Dendritic cell treated with granulocyte-macrophage colony-stimulating factor and Interleukin-4, amounts not matched to agents 40 ng/mL and 50 ng/mL, for 4 days (primary cell): ENCODE measurements around the gene NCOA1.
A peak's percentile ranks its signal among the peaks of the same experiment; 100 is the strongest.

Source experiments
- H3K27ac Mint-ChIP-seq: one replicate; pipeline ENCODE4 v1.8.0; 2022; ENCODE audit warnings: mild to moderate bottlenecking, mixed read lengths
- H3K27me3 Mint-ChIP-seq: one replicate; pipeline ENCODE4 v1.8.0; 2022; ENCODE audit warnings: mild to moderate bottlenecking, mixed read lengths
- H3K36me3 Mint-ChIP-seq: one replicate; pipeline ENCODE4 v1.8.0; 2022; ENCODE audit warnings: low read depth, mixed read lengths
- H3K4me1 Mint-ChIP-seq: one replicate; pipeline ENCODE4 v1.8.0; 2022; ENCODE audit warnings: low read depth, mixed read lengths
- H3K4me3 Mint-ChIP-seq: one replicate; pipeline ENCODE4 v1.8.0; 2022; ENCODE audit warnings: mild to moderate bottlenecking, moderate library complexity, mixed read lengths
- H3K9me3 Mint-ChIP-seq: one replicate; pipeline ENCODE4 v1.8.0; 2022; ENCODE audit warnings: mixed read lengths
- intact Hi-C: fragments of 100-400 bp; cut with micrococcal nuclease; formaldehyde crosslinking; loops from one replicate; pipeline ENCODE4 v1.15.0; 2022

NCOA1 gene

DNA sequence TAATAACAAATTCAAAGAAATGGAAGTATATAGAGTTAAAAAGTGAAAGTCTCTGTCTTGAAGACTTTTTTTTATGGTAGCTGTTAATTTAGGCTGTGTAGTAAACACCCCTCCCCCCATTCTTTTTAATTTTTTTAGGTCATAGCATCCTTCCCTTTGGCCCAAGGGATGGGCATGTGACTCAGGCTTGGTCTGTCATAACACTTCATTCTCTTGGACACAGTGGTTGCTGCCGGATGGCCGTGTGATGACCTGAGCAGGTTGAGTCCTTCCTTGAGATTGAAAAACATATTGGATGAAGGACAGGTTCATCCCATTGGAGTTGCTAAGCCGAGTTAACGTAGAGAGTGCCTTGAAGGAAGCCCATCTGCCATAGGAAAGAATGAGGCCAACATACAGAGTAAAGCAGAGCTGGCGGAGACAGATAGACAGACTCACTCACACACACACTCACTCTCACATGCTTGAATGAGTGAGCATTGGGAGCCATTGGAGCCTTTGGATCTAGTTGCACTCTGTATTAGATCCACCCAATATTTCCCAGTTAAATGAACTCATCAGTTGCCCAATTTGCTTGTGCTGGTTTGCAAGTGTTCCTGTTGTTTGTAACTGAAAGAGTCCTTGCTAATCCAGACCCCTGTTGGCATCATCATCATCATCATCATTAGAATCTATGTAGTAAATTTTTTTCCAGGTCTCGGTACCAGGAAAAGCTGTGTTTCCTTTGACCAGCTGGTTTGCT is 14.7 kb downstream of the NCOA1 start:
- H3K36me3 Mint-ChIP-seq = no peaks in the 10 kb centered on the region
- intact Hi-C loops = no loop called here
- H3K4me1 Mint-ChIP-seq = peaks cover 51% of the 10 kb centered on the region
- H3K4me3 Mint-ChIP-seq = no peak overlapping the region
- no peaks in the 10 kb centered on the region for H3K9me3 Mint-ChIP-seq
- no peaks in the 10 kb centered on the region for H3K27me3 Mint-ChIP-seq
- no peak overlapping the region for H3K27ac Mint-ChIP-seq

DNA sequence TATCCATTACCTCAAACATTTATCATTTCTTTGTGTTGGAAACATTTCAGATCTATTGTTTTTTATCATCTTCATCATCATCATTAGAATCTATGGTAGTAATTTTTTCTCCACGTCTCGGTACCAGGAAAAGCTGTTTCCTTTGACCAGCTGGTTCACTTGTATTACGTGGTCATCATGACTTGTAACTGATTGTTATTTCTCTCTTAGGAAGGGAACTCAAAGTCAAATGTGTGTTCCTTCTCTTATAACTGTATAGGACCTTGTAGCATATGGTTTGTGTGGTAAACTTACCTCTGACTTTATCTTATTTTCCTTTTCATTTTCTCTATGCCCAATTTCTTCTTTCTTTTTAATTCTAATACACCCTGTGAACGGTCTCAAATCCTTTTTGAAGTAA is 16.5 kb downstream of the NCOA1 start:
- intact Hi-C loops = no loop called here
- Mint-ChIP-seq H3K27me3 (no peaks in the 10 kb centered on the region), H3K9me3 (no peaks in the 10 kb centered on the region), H3K36me3 (no peaks in the 10 kb centered on the region), H3K4me1 (peaks cover 60% of the 10 kb centered on the region), H3K27ac (no peak overlapping the region), H3K4me3 (no peak overlapping the region)

DNA sequence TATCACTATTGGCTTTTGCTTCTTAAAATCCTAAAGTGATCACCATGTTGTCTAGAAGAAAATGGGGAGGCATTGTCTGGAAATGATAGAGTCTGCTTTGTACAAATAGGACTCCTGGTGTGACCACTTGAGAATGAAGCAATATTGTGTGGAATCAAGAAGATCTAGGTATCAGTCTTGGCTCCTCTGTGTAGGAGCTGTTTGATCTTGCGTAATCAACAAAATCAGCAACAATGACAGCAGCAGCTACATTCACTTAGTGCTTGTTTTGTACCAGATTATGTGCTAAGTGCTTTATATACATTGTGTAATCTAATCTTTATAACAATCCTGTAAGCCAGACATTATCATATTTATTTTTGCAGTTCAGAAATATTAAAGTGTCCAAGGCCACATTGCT is 17.8 kb downstream of the NCOA1 start:
- intact Hi-C loops = no loop called here
- H3K4me1 Mint-ChIP-seq = peaks cover 64% of the 10 kb centered on the region
- H3K27ac Mint-ChIP-seq = no peak overlapping the region
- H3K27me3 Mint-ChIP-seq = no peaks in the 10 kb centered on the region
- H3K4me3 Mint-ChIP-seq = no peak overlapping the region
- H3K9me3 Mint-ChIP-seq = no peaks in the 10 kb centered on the region
- H3K36me3 Mint-ChIP-seq = no peaks in the 10 kb centered on the region

DNA sequence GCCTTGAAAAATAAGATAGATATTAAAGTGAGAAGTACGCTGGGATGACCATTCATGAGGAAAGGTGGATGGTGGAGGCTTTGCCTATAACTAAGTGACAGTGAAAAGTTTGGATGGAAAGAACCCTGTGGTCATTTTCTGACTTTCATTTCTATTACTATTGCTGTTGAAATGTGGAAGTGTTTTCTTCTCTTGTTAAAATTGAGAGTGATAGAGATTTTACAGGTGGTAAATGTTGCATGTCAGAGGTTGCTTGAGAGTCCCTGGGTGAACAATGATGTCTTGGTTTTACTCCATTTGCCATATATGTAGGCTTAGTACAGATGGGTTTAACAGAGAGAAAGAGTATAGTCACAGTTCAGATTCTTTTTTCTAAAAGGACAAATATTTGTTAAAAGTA is 18.4 kb downstream of the NCOA1 start:
- Mint-ChIP-seq H3K4me3 (no peak overlapping the region), H3K27me3 (no peaks in the 10 kb centered on the region), H3K36me3 (no peaks in the 10 kb centered on the region), H3K9me3 (no peaks in the 10 kb centered on the region), H3K27ac (no peak overlapping the region), H3K4me1 (peaks cover 64% of the 10 kb centered on the region)
- intact Hi-C loops = no loop called here

DNA sequence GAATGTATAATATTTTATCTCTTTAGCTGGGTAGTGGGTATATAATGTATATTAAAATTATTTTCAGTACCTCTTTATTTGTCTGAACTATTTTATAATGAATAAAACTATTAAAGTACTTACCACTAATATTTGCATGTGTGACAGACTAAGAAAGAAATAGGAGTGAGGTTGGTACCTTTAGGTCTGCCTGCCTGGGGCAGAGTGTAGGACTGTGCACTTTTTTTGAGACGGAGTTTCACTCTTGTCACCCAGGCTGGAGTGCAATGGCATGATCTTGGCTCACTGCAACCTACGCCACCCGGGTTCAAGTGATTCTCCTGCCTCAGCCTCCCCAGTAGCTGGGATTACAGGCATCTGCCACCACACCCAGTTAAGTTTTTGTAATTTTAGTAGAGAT is 18.8 kb downstream of the NCOA1 start:
- intact Hi-C loops = no loop called here
- Mint-ChIP-seq H3K4me3 (no peak overlapping the region), H3K27me3 (no peaks in the 10 kb centered on the region), H3K4me1 (peaks cover 64% of the 10 kb centered on the region), H3K9me3 (no peaks in the 10 kb centered on the region), H3K36me3 (no peaks in the 10 kb centered on the region), H3K27ac (no peak overlapping the region)

DNA sequence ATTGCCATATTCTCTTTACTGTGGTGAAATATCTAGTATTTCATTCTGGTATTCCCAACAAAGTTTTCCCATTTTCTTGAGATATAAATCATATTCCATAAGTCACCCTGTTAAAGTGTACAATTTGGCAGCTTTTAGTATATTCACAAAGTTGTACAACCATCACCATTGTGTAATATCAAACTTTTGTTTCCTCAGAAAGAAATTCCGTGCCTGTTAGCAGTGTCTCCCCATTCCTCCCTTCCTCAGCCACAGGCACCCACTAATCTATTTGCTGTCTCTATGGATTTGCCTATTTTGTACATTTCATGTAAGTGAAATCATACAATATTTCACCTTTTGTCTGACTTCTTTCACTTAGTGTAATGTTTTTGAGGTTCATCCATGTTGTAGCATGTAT is 19.7 kb downstream of the NCOA1 start:
- H3K4me1 Mint-ChIP-seq = peaks cover 65% of the 10 kb centered on the region
- no peak overlapping the region for H3K27ac Mint-ChIP-seq
- H3K9me3 Mint-ChIP-seq = no peaks in the 10 kb centered on the region
- H3K4me3 Mint-ChIP-seq = no peak overlapping the region
- no peaks in the 10 kb centered on the region for H3K36me3 Mint-ChIP-seq
- H3K27me3 Mint-ChIP-seq = no peaks in the 10 kb centered on the region
- intact Hi-C loops = no loop called here

DNA sequence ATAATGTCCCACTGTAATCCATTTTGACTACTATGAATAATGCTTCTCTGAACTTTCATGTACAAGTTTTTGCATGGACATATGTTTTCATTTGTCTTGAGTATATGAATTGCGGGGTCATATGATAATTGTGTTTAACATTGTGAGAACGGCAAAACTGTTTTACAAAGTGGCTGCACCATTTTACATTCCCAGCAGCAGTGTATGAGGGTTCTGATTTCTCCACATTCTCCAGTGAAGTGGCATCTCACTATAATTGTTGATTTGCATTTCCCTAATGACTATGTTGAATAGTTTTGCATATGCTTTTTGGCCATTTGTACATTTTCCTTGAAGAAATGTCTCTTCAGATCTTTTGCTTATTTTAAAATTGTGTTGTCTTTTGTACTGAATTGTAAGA is 20.1 kb downstream of the NCOA1 start:
- no peak overlapping the region for H3K4me3 Mint-ChIP-seq
- intact Hi-C loops = no loop called here
- H3K36me3 Mint-ChIP-seq = no peaks in the 10 kb centered on the region
- H3K4me1 Mint-ChIP-seq = peaks cover 60% of the 10 kb centered on the region
- H3K27ac Mint-ChIP-seq = no peak overlapping the region
- H3K27me3 Mint-ChIP-seq = no peaks in the 10 kb centered on the region
- H3K9me3 Mint-ChIP-seq = no peaks in the 10 kb centered on the region

DNA sequence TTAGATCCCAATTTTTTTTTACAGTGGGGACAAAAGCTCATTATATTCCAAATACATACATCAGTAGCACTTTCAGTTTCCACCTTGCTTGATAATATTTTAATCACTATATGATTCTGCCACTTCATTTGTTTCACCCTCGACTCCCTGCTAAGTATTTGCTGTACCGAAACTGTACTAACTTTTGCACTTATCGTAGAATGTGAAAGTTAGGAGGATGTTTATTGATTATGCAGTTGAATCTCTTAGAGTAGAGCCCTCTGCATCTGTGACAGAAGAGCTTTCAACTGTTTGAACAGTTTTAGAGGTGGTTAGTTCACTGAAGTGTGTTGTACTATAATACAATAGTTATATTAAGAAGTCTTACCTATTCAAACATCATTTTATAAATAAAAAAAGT is 20.8 kb downstream of the NCOA1 start:
- H3K36me3 Mint-ChIP-seq = no peaks in the 10 kb centered on the region
- peaks cover 64% of the 10 kb centered on the region for H3K4me1 Mint-ChIP-seq
- no peak overlapping the region for H3K4me3 Mint-ChIP-seq
- no peak overlapping the region for H3K27ac Mint-ChIP-seq
- no peaks in the 10 kb centered on the region for H3K27me3 Mint-ChIP-seq
- intact Hi-C loops = no loop called here
- no peaks in the 10 kb centered on the region for H3K9me3 Mint-ChIP-seq

DNA sequence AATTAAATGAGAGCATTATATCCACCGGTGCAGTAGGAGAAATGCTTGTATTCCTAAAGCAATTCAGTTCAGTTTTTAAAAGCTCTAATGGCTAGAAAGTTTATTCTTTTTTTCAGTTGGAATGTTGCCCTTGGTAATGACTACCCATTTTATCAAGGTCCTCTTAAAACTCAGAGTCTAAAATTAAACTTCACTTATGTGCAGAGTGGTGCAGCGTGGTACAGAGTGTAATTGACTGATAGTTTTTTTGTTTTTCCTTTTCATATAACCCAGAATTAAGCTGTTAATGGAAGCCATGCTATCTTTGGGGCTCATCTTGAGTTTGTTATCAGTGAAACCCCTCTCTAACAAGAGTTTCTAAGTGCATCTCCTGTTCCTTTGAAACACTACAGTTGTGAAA is 21.4 kb downstream of the NCOA1 start:
- Mint-ChIP-seq H3K27me3 (no peaks in the 10 kb centered on the region), H3K4me3 (no peak overlapping the region), H3K9me3 (no peaks in the 10 kb centered on the region), H3K27ac (no peak overlapping the region), H3K36me3 (no peaks in the 10 kb centered on the region), H3K4me1 (peaks cover 68% of the 10 kb centered on the region)
- intact Hi-C loops = no loop called here

DNA sequence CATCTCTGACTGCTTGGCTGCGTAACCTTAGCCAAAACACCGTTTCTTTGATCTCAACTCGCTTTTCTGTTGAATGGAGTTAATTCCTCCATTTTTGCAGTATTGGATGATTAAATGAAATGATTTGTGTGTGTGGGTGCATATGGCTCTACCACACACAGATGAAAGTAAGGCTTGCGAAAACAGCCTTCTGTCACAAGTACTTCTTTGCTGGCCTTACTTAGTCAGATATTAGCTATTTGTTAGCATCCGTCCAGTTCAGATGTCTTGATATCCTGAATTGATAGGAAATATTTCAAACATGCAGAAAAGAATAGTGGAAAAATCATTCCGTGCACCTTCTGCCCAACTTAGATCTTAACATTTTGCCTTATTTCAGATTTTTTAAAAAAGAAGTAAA is 21.8 kb downstream of the NCOA1 start:
- intact Hi-C loops = no loop called here
- no peaks in the 10 kb centered on the region for H3K27me3 Mint-ChIP-seq
- no peaks in the 10 kb centered on the region for H3K36me3 Mint-ChIP-seq
- no peak overlapping the region for H3K27ac Mint-ChIP-seq
- H3K4me1 Mint-ChIP-seq = peaks cover 63% of the 10 kb centered on the region
- no peaks in the 10 kb centered on the region for H3K9me3 Mint-ChIP-seq
- no peak overlapping the region for H3K4me3 Mint-ChIP-seq

DNA sequence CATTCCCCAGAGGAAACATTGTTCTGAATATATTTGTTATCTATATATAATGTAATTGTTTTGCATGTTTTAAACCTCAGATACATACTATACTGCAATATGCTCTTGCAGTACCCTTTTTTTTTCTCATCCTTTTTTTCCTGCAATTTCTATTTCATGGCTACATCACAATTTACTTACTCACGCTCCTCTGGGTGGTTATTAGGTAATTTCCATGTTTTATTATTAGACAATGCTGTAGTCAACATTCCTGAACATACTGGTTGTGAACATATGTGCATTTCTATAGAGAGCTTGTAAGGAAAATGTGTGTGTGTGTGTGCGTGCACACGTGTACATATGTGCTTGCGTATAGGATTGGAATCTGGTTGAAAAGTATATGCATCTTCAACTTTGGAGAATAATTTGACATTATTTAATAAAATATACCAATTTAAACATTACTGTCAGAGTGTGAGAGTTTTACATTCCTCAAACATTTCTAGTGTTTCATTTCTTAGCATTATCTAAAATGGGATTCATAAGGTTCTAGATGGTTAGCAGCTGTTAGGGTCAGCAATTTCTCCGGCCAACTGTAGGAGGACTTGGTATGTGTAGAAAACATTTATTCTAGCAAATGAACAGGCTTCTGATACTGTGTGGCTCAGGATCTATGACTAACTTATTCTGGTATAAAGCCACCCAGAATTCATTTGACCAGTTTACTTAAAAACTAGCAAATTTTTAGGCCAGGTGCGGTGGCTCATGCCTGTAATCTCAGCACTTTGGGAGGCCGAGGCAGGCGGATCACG is 22.4 kb downstream of the NCOA1 start:
- H3K4me1 Mint-ChIP-seq = peaks cover 59% of the 10 kb centered on the region
- intact Hi-C loops = no loop called here

DNA sequence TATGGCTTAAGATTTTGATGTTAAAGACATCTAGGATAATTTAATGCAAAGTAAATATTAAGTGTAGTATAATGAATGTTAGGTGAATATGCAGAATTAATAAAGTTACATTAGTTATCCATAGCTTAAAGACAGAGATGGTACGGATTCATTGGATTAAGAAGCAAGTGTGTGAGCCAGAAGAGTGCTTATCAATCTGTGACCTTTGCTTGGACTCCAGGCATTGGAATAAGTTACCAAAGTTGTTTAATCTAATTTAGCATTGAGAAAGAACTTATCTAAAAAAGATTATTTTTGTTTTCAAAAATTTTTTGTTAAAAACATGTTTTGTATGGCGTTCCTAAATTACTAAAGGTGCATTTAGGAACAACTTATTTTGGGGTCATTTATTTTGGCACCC is 23.8 kb downstream of the NCOA1 start:
- Mint-ChIP-seq H3K36me3 (no peaks in the 10 kb centered on the region), H3K27me3 (no peaks in the 10 kb centered on the region), H3K9me3 (no peaks in the 10 kb centered on the region), H3K4me1 (peaks cover 48% of the 10 kb centered on the region), H3K4me3 (no peak overlapping the region), H3K27ac (no peak overlapping the region)
- intact Hi-C loops = no loop called here

More for the DNA sequence above, 22.4 kb downstream of the NCOA1 start:
- no peaks in the 10 kb centered on the region for H3K27me3 Mint-ChIP-seq
- H3K9me3 Mint-ChIP-seq = no peaks in the 10 kb centered on the region
- no peak overlapping the region for H3K27ac Mint-ChIP-seq
- H3K36me3 Mint-ChIP-seq = no peaks in the 10 kb centered on the region
- H3K4me3 Mint-ChIP-seq = no peak overlapping the region

DNA sequence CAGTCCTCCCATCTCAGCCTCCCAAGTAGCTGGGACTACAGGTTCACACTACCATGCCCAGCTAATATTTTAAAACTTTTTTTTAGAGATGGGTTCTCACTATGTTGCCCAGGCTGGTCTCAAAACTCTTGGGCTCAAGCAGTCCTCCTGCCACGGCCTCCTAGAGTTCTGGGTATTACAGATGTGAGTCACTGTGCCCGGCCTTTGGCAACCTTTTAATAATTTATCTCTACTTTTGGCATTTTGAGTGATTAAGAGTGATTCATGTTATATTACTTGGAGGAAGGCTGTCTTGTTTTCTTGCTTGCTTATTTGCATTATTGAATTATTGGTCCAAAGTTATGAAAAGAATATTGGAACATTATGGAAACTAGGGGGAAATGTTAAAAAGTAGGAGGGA is 24.3 kb downstream of the NCOA1 start:
- Mint-ChIP-seq H3K27me3 (no peaks in the 10 kb centered on the region), H3K27ac (peak overlapping the region; percentile 45), H3K36me3 (no peaks in the 10 kb centered on the region), H3K4me1 (peaks cover 46% of the 10 kb centered on the region), H3K4me3 (no peak overlapping the region), H3K9me3 (no peaks in the 10 kb centered on the region)
- intact Hi-C loops = no loop called here

DNA sequence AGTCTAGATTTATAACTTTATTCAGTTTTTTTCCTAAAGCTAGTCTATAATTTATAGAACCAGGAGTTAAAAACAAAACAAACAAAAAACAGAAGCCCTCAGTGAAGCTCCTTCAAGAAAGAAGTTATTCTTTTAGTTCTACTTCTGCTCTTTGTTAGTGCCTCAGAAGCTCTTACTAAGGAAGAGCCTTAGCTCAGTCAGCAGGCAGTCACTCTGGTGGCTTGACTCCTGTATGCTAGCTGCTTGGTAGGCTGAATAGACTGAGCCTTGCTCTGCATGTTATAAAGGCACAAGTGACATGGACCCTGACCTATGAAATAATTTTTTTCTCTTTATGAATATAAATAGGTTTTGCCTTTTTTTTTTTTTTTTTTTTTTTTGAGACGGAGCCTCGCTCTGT is 24.8 kb downstream of the NCOA1 start:
- Mint-ChIP-seq H3K27me3 (no peaks in the 10 kb centered on the region), H3K27ac (peak overlapping the region; percentile 45), H3K4me1 (peaks cover 46% of the 10 kb centered on the region), H3K36me3 (no peaks in the 10 kb centered on the region), H3K9me3 (no peaks in the 10 kb centered on the region), H3K4me3 (no peak overlapping the region)
- intact Hi-C loops = no loop called here

DNA sequence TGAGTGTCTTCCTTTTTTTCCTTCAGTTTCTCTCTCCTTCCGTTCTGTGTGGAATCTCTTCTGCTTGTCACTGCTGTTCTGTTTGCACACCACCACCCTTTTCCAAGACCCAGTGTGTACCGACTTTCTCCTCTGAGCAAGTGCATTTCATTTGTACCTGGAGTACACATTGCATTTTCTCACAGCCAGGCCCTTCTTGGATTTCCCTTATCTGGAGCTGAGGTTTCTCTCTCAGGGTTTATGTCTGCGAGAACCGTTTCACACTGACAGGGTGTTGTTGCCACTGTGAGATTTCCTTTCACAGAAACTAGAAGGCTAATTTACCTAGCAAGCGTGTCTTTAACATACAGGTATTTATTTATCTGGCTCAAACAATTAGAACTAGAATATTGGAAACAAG is 26.2 kb downstream of the NCOA1 start:
- no peak overlapping the region for H3K27ac Mint-ChIP-seq
- no peaks in the 10 kb centered on the region for H3K9me3 Mint-ChIP-seq
- intact Hi-C loops = no loop called here
- no peaks in the 10 kb centered on the region for H3K27me3 Mint-ChIP-seq
- H3K4me1 Mint-ChIP-seq = peaks cover 44% of the 10 kb centered on the region
- no peak overlapping the region for H3K4me3 Mint-ChIP-seq
- no peaks in the 10 kb centered on the region for H3K36me3 Mint-ChIP-seq
